Adipose tissue (tissue), 3 donors: Measurements from ENCODE around the gene PHTF2. TPM values are rescaled to one million over a fixed set of nuclear protein-coding genes. Genes with fewer than 3 reads are reported as not detected.
"Not testable (repeated sequence)": the region's sequence is repeated elsewhere in the genome, so short reads cannot be mapped to it uniquely, and the experiment has no call there.

Source experiments
- H3K27ac ChIP-seq: one replicate; pipeline ENCODE4 v1.5.1; 2013; ENCODE audit warnings: low read depth, low read length
- WGBS, 3 donors: extraction: QIAGEN DNeasy Blood & Tissue Kit; methylation state at CpG; one replicate each; pipeline ENCODE4 v1.1.7; 2013; 5-methylcytosine and 5-hydroxymethylcytosine counted together
- polyA plus RNA-seq, 3 donors: library from polyadenylated mRNA; stranded (reverse); fragments of 200-250 nt; gene quantifications; one replicate each; pipeline ENCODE4 v1.2.3, GENCODE V29; 2013
- donor health status: healthy with polysubstance abuse.
- donor health status: Bipolar disorder and iron deficiency.
- donor health status: healthy.

Gene PHTF2
- 1 to 10 TPM; 2.2 to 4.7 (median 4.2) TPM for polyA plus RNA-seq

DNA sequence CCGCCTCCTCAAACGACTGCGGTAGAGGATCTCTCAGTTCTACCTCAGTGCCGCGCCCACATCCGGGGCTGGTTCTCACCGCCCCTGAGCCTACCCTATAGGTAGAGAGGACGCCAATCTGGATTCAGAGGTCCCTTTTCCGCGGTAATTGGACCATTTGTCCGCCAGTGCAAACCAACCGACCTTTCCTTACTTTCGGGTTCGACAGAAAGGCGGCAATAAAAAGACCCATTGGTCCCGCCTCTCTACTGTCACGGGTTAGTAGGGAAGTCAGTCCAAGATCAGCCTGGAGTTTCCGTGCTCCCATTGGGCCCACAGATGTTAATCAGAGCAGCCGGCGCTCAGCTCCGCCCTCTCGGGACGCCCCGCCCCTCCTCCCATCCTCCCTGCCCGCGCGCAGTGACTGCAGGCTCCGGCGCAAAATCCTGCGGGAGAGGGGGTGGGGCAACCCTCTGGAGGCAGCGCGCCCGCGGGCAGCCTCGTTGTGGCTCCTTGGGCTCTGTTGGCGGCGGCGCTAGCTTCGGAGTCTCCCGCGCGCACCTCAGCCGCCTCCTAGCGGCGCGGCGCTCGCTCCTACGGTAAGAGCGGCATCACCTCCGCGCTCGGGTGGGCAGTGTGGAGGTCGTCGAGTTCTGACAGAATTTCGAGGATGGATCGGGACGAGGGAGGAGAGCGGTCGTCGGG, at the start of gene PHTF2, which contains the start of gene TMEM60:
TSS of gene PHTF2 (plus strand) at position 380 of the 684 bp plus-strand sequence.
TSS of gene TMEM60 (minus strand) at position 41 of the 684 bp plus-strand sequence. CDS start 4,061 bp downstream, outside the sequence.
- H3K27ac ChIP-seq = peak within 1 kb of the TSS; percentile 28
- WGBS, 3 donors = 0 to 1% (median 0%) methylated on average over 57 to 61 of the region's 61 CpGs

DNA sequence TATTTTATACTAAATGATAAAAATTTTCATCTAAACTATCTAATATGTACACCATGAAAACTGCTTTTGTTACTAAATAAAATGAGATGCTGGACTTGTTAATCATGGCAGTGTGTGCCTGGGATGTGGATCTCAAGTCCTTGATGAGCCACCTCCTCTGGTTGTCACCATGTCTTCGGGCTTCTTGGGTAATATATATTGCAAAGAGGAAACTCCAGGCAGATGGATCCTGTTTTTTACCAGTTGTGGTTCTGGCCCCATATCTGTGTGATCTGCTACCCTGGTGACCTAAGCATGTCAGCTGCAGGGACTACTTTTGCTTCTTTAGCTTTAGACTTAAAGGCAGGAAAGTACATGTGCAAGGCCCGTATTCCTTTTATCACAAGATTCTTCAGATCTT, 46.6 kb upstream of the PHTF2 start:
- H3K27ac ChIP-seq = no peak overlapping the region
- 40 to 48% (median 47%) methylated on average over 2 of the region's 2 CpGs for WGBS, 3 donors

DNA sequence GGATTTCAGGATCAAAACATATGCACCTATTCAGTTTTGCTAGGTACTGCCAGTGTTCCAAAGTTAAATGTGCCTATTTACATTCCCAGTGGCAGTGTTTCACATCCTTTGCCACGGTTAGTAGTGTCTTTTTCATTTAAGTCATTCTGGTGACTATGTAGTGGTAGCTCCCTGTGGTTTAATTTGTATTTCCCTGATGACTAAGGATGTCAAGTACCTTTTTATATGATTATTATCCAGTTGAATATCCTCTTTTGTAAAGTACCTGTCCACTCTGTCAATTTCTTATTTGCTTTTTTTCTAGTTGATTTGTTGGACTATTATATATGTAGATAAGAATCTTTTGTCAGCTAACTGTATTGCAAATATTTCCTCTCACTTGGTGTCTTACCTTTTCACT, 45.4 kb upstream of the PHTF2 start:
- WGBS, 3 donors = 44 to 58% (median 57%) methylated on average over 1 of the region's 1 CpG
- no peak overlapping the region for H3K27ac ChIP-seq

DNA sequence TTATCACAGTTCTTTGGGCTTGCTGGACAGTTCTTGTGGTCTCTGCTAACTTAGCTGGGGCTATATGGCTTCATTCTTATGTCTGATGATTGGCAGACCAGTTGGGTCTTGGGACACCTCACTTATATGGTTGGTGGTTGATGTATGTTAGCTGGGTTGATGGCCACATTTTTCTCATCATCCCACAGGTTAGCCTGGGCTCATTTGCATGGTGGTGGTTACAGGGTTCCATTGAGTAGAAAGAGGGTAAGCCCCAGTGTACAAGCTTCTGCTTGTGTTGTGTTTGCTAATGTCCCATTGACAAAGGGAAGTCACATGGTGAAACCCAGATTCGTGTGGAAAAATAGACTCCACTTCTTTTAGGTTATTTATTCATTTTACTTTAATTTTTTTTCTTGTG, 41.0 kb upstream of the PHTF2 start:
- WGBS, 3 donors = 4 to 17% (median 13%) methylated on average over 1 of the region's 1 CpG
- H3K27ac ChIP-seq = no peak overlapping the region

DNA sequence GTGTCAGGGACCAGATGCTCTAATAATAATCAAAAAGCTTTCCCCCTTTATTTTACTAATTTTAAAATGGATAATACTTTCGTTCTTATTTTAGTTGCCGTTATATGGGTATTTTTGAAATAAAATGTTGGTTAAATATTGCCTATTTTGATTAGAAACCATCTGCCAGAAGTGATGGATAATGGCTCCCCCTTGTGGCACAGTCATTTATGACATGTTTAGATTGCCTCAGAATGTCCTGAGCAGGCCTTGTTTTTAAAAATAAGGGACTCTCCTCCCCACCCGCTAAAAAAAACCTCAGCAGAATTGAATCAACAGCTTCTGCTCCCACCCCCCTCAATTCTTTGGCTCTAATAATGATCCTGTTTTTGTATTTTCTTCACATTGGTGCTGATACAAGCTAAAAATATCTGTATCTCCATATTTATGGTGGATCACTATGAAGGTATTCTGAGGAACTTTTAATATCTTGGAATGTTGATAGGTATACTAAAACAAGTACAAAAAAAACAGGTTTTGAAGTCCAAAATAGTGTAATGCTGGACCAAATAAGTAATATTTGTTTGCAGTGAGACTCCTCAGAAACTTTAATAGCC, 39.2 kb upstream of the PHTF2 start:
- WGBS, 3 donors = 3 to 4% (median 3%) methylated on average over 3 of the region's 3 CpGs
- no peak overlapping the region for H3K27ac ChIP-seq

DNA sequence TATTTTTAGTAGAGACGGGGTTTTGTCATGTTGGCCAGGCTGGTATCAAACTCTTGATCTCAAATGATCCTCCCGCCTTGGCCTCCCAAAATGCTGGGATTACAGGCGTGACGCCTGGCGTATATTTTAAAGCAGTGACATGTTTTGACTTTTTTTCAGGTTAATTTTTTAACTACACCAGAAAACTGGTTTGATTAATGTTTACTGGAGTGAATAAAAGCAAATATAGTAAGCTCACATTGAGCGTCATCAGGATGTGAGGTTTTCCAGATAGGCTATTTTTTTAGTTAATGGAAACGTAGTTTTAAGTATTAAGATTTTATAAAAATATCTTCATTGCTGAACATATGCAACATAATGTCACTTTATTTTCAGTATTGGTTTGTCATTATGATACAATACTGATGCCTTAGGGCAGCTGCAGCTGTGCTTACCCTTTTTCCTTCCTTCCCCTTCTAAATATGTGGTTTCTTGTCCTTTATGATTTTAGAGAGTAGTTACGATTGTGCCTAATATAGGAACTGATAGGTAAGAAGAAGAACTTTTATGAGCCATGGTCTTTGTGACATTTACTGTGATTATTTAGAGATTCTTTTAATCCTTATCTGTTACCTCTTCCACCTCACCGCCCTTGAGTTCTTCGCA, 37.6 kb upstream of the PHTF2 start:
- 38 to 90% (median 85%) methylated on average over 10 of the region's 10 CpGs for WGBS, 3 donors
- H3K27ac ChIP-seq = no peak overlapping the region

DNA sequence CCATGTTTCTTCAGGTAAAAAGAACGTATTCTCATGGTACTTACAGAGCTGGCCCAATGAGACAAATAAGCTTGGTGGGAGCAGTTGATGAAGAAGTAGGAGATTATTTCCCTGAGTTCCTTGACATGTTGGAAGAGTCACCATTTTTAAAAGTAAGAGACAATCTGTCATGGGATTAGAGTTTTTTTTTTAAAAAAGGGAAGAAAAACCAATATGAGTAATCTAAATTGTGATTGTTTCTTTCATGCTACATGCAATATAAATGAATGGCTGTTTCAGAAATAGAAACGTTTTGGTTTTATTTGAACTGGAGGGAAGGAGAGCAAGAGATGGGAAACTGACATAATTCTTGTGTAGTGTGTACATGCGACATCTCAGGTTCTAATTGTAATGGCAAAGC, 33.1 kb upstream of the PHTF2 start:
- no peak overlapping the region for H3K27ac ChIP-seq
- 66 to 76% (median 71%) methylated on average over 3 of the region's 3 CpGs for WGBS, 3 donors

DNA sequence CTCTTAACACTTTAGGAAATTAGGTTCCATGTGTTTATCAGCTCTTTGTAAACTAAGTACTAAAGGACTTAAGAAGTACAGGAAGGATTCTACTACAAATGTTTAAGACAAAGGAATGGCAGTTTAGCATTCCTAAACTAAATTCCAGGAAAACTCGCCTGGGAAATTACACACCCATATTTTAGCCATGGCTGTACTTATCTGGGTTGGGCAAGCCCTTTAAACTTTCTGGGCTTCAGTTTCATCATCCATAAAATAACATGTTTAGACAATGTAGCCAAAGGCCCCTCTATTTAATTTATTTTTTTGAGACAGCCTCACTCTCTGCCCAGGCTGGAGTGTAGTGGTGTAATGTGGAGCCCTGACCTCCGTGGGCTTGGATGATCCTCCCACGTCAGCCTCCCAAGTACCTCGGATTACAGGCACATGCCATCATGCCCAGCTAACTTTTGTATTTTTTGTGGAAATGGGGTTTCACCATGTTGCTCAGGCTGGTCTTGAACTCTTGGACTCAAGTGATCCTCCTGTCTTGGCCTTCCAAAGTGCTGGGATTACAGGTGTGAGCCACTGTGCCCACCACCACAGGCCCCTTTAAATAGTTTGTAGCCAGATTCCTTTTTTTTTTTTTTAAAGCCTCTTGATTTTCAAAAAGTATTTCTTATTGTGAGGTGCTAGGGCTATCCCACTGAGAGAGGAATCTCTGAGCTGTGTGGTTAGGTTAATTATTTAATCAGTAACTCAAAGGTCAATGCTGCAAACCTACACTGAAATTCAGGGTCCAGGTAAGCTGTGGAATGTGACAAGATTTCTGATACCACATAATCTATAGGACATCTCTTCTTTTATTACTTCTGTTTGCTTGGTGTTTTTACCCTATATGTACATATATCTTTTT, 32.4 kb upstream of the PHTF2 start:
- 87 to 91% (median 88%) methylated on average over 4 of the region's 4 CpGs for WGBS, 3 donors
- no peak overlapping the region for H3K27ac ChIP-seq

DNA sequence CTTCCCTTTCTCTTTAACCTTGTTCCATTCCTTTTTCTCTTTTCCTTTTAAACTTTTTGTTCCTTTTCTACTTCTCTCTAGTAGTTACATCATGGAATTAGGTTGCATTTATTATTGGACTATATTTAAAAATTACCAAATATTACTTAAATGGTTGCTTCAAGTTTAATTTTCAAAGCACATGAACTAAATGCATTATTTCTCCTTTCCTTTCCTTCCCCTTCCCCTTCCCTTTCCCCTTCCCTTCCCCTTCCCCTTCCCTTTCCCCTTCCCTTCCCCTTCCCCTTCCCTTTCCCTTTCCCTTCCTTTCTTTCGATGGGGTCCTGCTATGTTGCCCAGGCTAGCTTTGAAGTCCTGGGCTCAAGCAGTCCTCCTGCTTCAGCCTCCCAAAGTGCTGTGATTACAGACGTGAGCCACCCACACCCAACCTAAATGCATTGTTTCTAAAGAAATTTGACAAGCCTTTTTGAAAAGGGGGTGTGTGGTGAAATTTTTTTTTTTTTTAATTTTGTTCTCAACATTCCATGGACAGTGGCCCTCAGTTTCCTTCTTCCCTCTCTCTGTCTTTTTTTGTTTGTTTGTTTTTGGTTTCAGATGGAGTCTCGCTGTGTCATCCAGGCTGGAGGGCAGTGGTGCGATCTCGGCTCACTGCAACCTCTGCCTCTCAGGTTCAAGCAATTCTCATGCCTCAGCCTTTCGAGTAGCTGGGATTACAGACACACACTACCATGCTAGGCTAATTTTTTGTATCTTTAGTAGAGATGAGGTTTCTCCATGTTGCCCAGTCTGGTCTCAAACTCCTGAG, 31.6 kb upstream of the PHTF2 start:
- 92 to 95% (median 94%) methylated on average over 5 to 6 of the region's 6 CpGs for WGBS, 3 donors
- no peak overlapping the region for H3K27ac ChIP-seq

DNA sequence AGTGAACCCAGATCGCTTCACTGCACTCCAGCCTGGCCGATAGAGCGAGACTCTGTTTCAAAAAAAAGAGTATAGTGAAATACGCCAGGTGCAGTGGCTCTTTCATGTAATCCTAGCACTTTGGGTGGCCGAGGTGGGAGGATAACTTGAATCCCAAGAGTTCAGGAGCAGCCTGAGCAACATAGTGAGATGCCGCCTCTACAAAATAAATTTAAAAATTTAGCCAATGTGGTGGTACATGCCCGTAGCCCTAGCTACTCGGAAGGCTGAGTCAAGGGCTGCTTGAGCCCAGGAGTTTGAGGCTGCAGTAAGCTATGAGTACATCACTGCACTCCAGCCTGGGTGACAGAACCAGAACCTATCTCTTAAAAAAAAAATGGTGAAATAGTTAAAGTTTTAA, 28.3 kb upstream of the PHTF2 start:
- no peak overlapping the region for H3K27ac ChIP-seq

DNA sequence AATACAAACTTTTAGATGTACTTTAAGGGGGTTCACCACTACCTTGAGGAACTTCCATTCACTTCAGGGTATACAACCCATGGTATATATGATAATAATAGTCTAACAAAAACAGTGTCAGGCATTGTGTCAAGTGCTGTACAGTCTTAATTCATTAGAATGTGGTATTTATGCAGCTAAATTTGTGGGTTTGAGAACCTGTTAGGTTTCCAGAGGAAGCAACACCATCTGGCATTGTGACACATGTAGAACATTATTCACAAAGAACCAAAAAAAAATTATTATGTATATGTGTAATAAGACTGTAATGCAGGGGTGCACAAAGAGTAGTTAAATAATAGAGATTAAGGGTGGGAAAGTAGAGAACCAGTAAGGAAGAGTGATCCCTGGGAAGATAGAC, 26.7 kb upstream of the PHTF2 start:
- no peak overlapping the region for H3K27ac ChIP-seq

More for the DNA sequence above, 28.3 kb upstream of the PHTF2 start:
- 86 to 91% (median 90%) methylated on average over 8 of the region's 8 CpGs for WGBS, 3 donors

DNA sequence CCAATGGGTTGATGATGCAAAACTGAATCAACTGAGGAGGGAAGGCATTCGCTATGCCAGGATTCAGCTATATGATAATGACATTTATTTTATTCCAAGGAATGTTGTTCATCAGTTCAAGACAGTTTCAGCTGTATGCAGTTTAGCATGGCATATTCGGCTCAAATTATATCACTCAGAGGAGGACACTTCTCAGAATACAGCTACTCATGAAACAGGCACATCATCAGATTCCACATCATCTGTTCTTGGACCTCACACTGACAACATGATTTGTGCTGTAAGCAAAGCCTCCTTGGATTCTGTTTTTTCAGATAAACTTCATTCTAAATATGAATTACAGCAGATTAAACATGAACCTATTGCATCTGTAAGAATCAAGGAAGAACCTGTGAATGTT, 20.0 kb upstream of the PHTF2 start:
- 95 to 98% (median 97%) methylated on average over 2 of the region's 2 CpGs for WGBS, 3 donors
- no peak overlapping the region for H3K27ac ChIP-seq

DNA sequence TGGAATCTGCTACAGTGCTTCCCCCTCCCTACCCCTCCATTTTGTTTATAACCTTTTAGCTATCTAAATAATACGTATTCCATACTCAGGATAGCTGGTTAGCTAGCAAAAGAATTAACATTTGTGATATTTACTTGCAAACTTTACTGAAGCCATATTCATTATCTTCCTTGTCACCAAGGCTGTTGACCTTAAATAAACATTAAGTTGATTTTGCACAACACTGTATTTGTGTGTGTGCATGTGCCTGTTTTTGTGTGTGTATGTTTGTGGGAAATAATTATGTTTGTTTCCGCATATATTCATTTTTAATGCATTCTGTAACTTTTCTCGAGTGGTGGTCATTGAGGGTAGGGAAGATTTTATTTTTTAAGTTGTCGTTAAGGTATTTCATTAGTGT, 16.2 kb upstream of the PHTF2 start:
- WGBS, 3 donors = 83 to 98% (median 97%) methylated on average over 4 of the region's 4 CpGs
- H3K27ac ChIP-seq = no peak overlapping the region

DNA sequence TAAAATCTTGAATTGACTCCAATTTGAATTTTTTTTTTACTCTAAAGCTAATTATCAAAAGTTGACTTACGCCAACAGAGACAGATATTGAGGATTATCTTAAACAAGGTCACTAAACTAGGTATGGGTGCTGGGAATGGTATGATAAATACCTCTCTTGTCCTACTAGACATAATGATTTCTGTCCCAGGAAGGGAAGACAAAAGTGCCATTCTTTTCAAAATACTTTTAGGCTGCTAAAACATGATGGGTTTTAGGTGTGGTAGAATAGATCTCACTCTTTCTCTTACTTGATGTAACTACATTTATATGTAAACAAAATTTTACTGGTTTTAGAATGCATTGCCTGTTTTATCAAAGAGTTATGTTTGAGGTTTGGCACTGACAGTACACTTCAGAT, 15.5 kb upstream of the PHTF2 start:
- H3K27ac ChIP-seq = no peak overlapping the region
- WGBS, 3 donors = 44 to 100% (median 99%) methylated on average over 1 of the region's 1 CpG

DNA sequence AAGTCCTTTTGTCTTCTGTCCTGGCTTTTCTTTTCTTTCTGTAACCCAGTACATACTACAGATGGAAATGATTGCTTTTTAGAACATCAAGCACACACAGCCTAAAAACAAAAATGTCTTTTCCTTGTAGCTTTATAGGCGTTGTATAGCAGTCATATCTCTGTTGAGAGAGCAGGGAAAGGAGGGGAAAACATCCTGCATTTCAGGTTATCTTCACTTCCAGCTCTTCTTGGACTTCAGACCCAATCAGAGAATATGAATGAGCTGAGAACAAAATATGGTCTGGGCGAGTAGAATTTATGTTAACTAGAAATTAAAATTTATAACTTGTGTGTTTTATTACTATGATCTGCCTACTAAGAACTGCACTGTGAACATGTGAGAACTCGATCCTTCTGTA, 15.0 kb upstream of the PHTF2 start:
- WGBS, 3 donors = 83 to 96% (median 93%) methylated on average over 3 of the region's 3 CpGs
- H3K27ac ChIP-seq = no peak overlapping the region

DNA sequence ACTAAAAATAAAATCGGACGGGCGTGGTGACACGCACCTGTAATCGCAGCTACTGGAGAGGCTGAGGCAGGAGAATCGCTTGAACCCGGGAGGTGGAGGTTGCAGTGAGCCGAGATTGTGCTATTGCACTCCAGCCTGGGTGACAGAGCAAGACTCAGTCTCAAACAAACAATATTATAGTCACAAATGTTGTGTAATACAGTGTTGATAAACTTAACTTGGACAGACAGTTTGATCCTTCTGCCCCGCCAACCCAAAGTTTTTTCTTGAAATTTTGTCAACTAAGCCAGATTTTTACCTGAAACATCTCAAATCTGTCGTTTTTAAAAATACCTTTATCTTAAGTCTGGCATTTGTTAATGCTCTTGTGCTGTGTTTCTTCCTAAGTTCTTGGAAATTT, 14.1 kb upstream of the PHTF2 start:
- H3K27ac ChIP-seq = not testable (repeated sequence)
- WGBS, 3 donors = 92 to 96% (median 93%) methylated on average over 10 of the region's 10 CpGs

DNA sequence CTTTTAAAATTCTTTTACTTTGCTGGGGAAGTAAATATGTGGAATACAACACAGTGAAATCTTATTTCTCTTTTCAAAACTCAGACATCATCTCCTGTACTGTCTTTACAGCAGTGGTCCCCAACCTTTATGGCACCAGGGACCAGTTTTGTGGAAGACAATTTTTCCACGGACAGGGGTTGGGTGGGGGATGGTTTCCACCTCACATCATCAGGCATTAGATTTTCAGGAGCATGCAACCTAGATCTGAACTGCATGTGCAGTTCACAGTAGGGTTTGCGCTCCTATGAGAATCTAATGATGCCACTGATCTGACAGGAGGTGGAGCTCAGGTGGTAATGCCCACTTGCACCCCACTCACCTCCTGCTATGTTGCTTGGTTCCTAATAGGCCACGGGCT, 12.6 kb upstream of the PHTF2 start:
- WGBS, 3 donors = 95 to 97% (median 96%) methylated on average over 3 of the region's 3 CpGs
- H3K27ac ChIP-seq = no peak overlapping the region

DNA sequence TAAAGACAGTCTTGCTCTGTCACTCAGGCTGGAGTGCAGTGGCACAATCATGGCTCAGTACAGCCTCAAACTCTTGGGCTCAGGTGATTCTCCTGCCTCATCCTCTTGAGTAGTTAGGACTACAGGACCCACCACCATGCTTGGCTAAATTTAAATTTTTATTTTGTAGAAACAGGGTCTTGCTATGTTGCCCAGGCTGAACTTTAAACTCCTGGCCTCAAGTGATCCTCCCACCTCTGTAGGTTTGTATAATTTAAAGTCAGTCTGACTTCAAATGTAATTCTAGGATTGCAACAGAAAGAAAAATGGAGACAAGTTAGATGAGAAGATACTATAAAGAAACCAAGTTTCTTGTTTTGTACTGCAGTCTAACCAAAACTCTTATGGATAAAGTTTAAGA, 11.8 kb upstream of the PHTF2 start:
- H3K27ac ChIP-seq = no peak overlapping the region
